Gastrocnemius medialis (tissue), 4 donors: ENCODE results near the gene PPP1R15B. TPM values are rescaled to one million over a fixed set of nuclear protein-coding genes. Genes with fewer than 3 reads are reported as not detected.
A peak's percentile ranks its signal among the peaks of the same experiment; 100 is the strongest.

Source experiments
- ATAC-seq, 2 donors: fragments of 150-250 bp; one replicate each; pipeline ENCODE4 v1.9.1; 2016
- DNase-seq, 2 donors: peaks; one replicate each; pipeline ENCODE4 v3.0.0-alpha.2; 2019
- H3K27ac ChIP-seq, 4 donors: fragments of 200-600 bp; sonication (generic); 1 replicate in 1 of 4; 2 replicates in 3 of 4; pipeline ENCODE4 v1.5.1; 2016 to 2018; ENCODE audit warnings: mild to moderate bottlenecking in 2 of 4, moderate library complexity in 1 of 4
- H3K27me3 ChIP-seq, 3 donors: fragments of 200-600 bp; sonication (generic) in 2 of 3; 1 replicate in 1 of 3; 2 replicates in 2 of 3; pipeline versions ENCODE4 v1.5.1 to v1.6.0; 2016 to 2019; ENCODE audit warnings: mild to moderate bottlenecking in 1 of 3, moderate library complexity in 1 of 3
- H3K36me3 ChIP-seq, 2 donors: fragments of 200-600 bp; sonication (generic) in 1 of 2; one replicate each; pipeline ENCODE4 v1.5.1; 2017 to 2018
- H3K4me1 ChIP-seq, 2 donors: fragments of 200-600 bp; sonication (generic) in 1 of 2; one replicate each; pipeline ENCODE4 v1.5.1; 2016 to 2017; ENCODE audit warnings: mild to moderate bottlenecking in 2 of 2
- H3K4me3 ChIP-seq, 4 donors: fragments of 200-600 bp; sonication (generic) in 3 of 4; 1 replicate in 1 of 4; 2 replicates in 3 of 4; pipeline ENCODE4 v1.5.1; 2016 to 2019; ENCODE audit warnings: mild to moderate bottlenecking in 2 of 4
- H3K9me3 ChIP-seq, 3 donors: fragments of 200-600 bp; sonication (generic) in 2 of 3; 1 replicate in 1 of 3; 2 replicates in 2 of 3; pipeline ENCODE4 v1.5.1; 2016 to 2019
- POLR2A ChIP-seq, 2 donors: fragments of 450-650 bp; IDR thresholded peaks; one replicate each; pipeline ENCODE4 v1.6.1; 2017; ENCODE audit warnings: antibody characterized with exemption in 2 of 2, mild to moderate bottlenecking in 2 of 2, moderate library complexity in 2 of 2
- in situ Hi-C, 4 donors: fragments of 200-750 bp; cut with MboI; loops; one replicate each; pipeline versions ENCODE4 v1.15.0 to v1.8.0; 2017; ENCODE audit warnings: low sequenced_read_pairs in 4 of 4
- intact Hi-C: fragments of 100-400 bp; cut with DNase I; formaldehyde crosslinking; loops from one replicate; pipeline ENCODE4 v1.15.1; 2023; ENCODE audit warnings: low total_unique reads
- total RNA-seq, 4 donors: library from RNA; depleted of rRNA; stranded (reverse); fragments of >200 nt; gene quantifications; one replicate each; pipeline versions ENCODE4 v1.1.0 to v1.2.3, GENCODE V29; 2016
- TF ChIP-seq, protein P1 (sequence below), 5 experiments: fragments of 450-650 bp in 3 of 5; fragments of 200-600 bp in 2 of 5; sonication (generic) in 2 of 5; IDR thresholded peaks in 4 of 5; conservative IDR thresholded peaks in 1 of 5; 1 replicate in 4 of 5; 2 replicates in 1 of 5; pipeline ENCODE4 v1.5.1; 2016 to 2019; ENCODE audit warnings: antibody characterized with exemption in 5 of 5, mild to moderate bottlenecking in 3 of 5, moderate library complexity in 3 of 5

The PPP1R15B gene
- total RNA-seq, 4 donors from 2014 or later: 23.8 to 33.0 (median 25.9) TPM

DNA sequence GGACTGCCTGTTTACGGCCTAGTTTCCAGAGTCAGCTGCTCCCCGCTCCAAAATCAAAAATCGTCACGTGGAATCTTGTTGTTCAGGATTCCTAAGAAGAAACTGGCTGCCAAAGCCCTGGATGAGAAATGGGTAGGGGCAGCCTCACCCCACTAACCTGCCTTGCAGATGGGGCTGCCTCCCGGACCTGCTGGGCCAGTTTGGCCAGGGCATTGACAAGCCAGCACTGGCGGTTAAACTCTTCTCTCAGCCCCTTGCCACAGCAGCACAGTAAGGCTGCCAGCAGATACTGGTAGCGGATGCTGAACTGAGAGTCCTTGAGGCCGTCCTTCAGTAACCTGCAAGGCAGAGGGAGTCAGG is 31.6 kb upstream of the PPP1R15B start:
- no peak for ATAC-seq
- in situ Hi-C loops (loop anchor here in 1 of 4 donors (5.0 kb wide), 1 partner anchor 59 kb away; no protein-coding TSS in a partner anchor), intact Hi-C loops (no loop called here)
- Histone ChIP-seq H3K4me3 (no peak overlapping the region), H3K4me1 (peaks cover 49 to 80% of the 10 kb centered on the region in 2 donors), H3K27me3 (no peaks in the 10 kb centered on the region), H3K36me3 (peaks cover 0 to 45% of the 10 kb centered on the region in 2 donors), H3K9me3 (no peaks in the 10 kb centered on the region), H3K27ac (peak overlapping the region in 3 of 4 donors; percentile 86 to 89 (median 87))
- DNase-seq: no peak
- TF ChIP-seq, protein P1, sequence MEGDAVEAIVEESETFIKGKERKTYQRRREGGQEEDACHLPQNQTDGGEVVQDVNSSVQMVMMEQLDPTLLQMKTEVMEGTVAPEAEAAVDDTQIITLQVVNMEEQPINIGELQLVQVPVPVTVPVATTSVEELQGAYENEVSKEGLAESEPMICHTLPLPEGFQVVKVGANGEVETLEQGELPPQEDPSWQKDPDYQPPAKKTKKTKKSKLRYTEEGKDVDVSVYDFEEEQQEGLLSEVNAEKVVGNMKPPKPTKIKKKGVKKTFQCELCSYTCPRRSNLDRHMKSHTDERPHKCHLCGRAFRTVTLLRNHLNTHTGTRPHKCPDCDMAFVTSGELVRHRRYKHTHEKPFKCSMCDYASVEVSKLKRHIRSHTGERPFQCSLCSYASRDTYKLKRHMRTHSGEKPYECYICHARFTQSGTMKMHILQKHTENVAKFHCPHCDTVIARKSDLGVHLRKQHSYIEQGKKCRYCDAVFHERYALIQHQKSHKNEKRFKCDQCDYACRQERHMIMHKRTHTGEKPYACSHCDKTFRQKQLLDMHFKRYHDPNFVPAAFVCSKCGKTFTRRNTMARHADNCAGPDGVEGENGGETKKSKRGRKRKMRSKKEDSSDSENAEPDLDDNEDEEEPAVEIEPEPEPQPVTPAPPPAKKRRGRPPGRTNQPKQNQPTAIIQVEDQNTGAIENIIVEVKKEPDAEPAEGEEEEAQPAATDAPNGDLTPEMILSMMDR (IDR thresholded peaks at IDR 0.05 in 4 of 5, conservative IDR thresholded peaks at IDR 0.05 in 1 of 5): no peak
- TF ChIP-seq POLR2A (IDR thresholded peaks at IDR 0.05): no peak

DNA sequence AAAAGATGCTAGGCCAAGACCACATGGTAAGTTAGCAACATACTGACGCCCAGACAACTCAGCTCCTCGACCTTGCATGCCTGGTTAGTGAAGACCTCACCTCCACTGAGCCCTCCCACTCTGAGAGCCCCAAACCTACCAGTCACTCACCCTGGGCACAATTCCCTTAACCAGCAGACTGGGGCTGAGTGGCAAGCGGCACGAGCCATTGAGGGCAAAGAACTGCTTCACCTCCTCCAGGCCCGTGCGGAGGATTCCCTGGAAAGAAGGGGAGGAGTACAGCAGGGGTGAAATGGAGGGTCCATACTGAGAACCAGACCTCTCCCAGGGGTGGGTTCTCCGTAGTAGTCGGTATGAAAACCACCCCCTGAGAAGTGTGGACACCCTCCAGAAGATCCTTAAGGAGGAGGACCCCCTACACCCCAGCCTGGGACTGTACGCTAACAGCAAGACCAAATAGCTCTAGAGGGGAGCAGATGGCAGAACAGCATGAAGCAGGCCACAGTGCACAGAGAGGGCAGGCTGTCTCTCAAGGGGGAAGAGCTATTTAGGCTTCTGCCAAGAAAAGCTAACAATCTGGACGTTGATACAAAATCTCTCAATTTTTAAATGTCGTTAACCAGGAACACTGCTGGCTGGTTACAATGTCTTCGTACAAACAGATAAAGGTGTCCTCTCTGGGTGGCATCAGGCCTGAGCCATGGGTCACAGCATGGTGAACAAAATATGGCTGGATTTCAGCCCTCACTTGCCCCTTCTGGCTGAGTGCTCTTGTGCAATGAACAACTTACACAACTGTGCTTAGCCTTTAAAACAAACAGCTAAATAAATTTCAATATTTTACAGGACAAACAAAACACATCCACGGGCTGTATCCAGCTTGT is 31.0 kb upstream of the PPP1R15B start:
- Histone ChIP-seq H3K4me1 (peaks cover 44 to 85% of the 10 kb centered on the region in 2 donors), H3K27ac (peak overlapping the region; percentile 41 to 89 (median 86)), H3K4me3 (no peak overlapping the region), H3K36me3 (peaks cover 0 to 45% of the 10 kb centered on the region in 2 donors), H3K9me3 (no peaks in the 10 kb centered on the region), H3K27me3 (no peaks in the 10 kb centered on the region)
- DNase-seq (no peak), ATAC-seq (no peak)
- intact Hi-C loops (no loop called here), in situ Hi-C loops (loop anchor here in 1 of 4 donors (5.0 kb wide), 1 partner anchor 60 kb away; no protein-coding TSS in a partner anchor)
- no peak for TF ChIP-seq POLR2A (IDR thresholded peaks at IDR 0.05)
- TF ChIP-seq, protein P1 (IDR thresholded peaks at IDR 0.05 in 4 of 5, conservative IDR thresholded peaks at IDR 0.05 in 1 of 5): no peak

DNA sequence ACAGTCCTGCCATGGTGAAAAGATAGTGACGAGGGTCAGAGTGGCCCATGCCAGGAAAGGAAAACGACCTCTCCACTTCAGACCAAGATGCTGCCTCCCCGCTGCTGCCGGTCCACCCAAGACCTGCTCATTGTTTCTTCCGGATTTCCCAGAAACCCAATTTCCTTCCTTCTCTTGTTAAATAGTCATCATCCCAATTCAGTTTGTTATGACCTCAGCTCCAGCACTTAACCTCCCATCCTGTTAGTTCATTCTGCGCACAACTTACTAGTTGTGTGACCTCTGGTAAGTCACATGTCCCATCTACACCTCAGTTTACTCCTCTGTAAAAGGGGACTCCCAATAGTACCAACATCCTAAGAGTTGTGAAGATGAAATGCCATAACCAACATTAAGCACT is 29.9 kb upstream of the PPP1R15B start:
- in situ Hi-C loops: loop anchor here in 1 of 4 donors (5.0 kb wide), 1 partner anchor 61 kb away; no protein-coding TSS in a partner anchor
- intact Hi-C loops: no loop called here
- ATAC-seq: no peak
- H3K36me3 ChIP-seq: peaks cover 0 to 45% of the 10 kb centered on the region in 2 donors
- no peaks in the 10 kb centered on the region for H3K9me3 ChIP-seq
- TF ChIP-seq, protein P1 (IDR thresholded peaks at IDR 0.05 in 4 of 5, conservative IDR thresholded peaks at IDR 0.05 in 1 of 5): no peak
- no peak for TF ChIP-seq POLR2A (IDR thresholded peaks at IDR 0.05)
- no peak overlapping the region for H3K4me3 ChIP-seq
- H3K27me3 ChIP-seq: no peaks in the 10 kb centered on the region
- DNase-seq: no peak
- peaks cover 37 to 83% of the 10 kb centered on the region in 2 donors for H3K4me1 ChIP-seq
- H3K27ac ChIP-seq: peak overlapping the region; percentile 41 to 89 (median 86)

DNA sequence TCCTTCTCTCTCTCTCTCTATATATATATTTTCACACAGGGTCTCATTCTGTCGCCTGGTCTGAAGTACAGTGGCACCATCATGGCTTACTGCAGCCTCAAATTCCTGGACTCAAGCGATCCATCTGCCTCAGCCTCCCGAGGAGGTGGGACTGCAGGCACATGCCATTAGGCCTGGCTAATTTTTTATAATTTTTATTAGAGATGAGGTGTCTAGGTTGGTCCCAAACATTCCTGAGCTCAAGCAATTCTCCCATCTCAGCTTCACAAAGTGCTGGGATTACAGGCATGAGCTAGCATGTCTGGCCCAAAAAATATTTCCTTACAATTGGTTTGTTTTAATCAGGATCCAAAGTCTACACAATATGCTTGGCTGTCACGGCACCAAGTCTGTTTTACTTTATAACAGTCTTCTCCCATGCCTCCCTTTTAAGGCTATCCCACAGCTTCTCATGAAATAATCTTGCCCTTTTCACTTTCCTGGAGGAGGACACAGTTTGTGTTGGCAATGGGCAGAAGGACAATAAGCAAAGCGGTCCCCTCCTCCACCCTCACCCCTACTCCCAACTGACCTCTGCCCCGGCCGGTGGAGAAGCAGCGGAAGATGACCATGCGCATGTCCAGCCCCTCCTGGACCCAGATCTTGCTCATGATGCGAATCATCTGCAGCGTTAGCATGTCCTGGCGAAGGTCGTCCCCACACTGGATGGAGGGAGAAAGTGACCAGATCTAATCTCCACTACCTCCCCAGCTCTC is 28.2 kb upstream of the PPP1R15B start:
- peaks cover 35 to 84% of the 10 kb centered on the region in 2 donors for H3K4me1 ChIP-seq
- H3K27me3 ChIP-seq: no peaks in the 10 kb centered on the region
- intact Hi-C loops (no loop called here), in situ Hi-C loops (loop anchor here in 1 of 4 donors (5.0 kb wide), 1 partner anchor 63 kb away; no protein-coding TSS in a partner anchor)
- peaks cover 0 to 45% of the 10 kb centered on the region in 2 donors for H3K36me3 ChIP-seq
- H3K9me3 ChIP-seq: no peaks in the 10 kb centered on the region
- H3K27ac ChIP-seq: peak overlapping the region; percentile 68 to 89 (median 86)
- DNase-seq (no peak), ATAC-seq (no peak)
- no peak for TF ChIP-seq POLR2A (IDR thresholded peaks at IDR 0.05)
- TF ChIP-seq, protein P1 (IDR thresholded peaks at IDR 0.05 in 4 of 5, conservative IDR thresholded peaks at IDR 0.05 in 1 of 5): no peak
- H3K4me3 ChIP-seq: no peak overlapping the region
